NOMO-1 treated with dmso at 0.1 percent for 144 hours (cell line): ENCODE measurements around the gene SLC39A5.
"Not testable (repeated sequence)": the region's sequence is repeated elsewhere in the genome, so short reads cannot be mapped to it uniquely, and the experiment has no call there.

Source experiments
- DNase-seq: peaks from one replicate; lab custom pipeline; 2025; ENCODE audit not compliant: unreplicated experiment; lab: John Stamatoyannopoulos, UW

The SLC39A5 gene

GRCh38 chr12:56272468-56272867 lies 42.6 kb downstream of the SLC39A5 start:
- DNase-seq = not testable (repeated sequence)

DNA sequence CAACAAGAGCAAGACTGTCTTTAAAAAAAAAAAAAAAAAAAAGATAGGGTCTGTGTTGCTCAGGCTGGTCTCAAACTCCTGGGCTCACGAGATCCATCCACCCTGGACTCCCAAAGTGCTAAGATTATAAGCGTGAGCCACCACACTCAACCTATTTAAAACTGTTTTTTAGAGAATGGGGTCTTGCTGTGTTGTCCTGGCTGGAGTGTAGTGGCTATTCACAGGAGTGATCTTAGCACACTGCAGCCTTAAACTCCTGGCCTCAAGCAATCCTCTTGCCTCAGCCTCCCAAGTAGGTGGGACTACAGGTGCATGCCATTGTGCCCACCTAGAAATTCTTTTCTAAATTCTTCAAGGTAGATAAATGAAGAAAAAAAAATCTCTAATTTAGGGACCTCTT lies 44.4 kb downstream of the SLC39A5 start:
- no peak for DNase-seq

DNA sequence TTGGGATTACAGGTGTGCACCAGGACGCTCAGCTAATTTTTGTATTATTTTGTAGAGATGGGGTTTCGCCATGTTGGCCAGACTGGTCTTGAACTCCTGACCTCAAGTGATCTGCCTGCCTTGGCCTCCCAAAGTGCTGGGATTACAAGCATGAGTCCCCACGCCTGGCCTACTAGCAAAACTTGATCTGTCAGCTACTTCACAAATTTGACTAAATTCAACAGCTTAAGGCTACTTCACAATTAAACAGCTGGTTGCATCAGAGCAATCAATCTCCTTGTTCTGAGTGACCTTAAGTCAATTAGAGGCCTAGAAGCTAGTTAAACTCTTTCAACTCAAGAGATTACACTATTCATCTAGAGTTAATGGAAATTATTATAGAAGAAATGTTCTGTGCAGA lies 49.1 kb downstream of the SLC39A5 start:
- DNase-seq = no peak

GRCh38 chr12:56280849-56281248 lies 51.0 kb downstream of the SLC39A5 start:
- no peak for DNase-seq

GRCh38 chr12:56282030-56282429 lies 52.2 kb downstream of the SLC39A5 start:
- no peak for DNase-seq

- no peak for DNase-seq
These were observed 52.7 kb downstream of the SLC39A5 start for GRCh38 chr12:56282579-56282978.

DNA sequence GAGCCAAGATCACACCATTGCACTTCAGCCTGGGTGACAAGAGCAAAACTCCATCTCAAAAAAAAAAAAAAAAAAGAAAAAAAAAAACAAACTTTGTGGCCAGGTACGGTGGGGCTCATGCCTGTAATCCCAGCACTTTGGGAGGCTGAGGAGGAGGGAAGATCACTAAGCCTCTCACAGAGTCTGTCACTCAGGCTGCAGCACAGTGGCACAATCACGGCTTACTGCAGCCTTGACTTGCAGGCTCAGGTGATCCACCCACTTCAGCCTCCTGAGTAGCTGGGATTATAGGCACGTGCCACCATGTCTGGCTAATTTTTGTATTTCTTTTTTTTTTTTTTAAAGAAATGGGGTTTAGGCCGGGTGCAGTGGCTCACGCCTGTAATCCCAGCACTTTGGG lies 54.4 kb downstream of the SLC39A5 start:
- not testable (repeated sequence) for DNase-seq

GRCh38 chr12:56286044-56286830 lies 56.4 kb downstream of the SLC39A5 start:
- no peak for DNase-seq
